Adipocyte (in vitro differentiated cells): ENCODE results near the gene FAM83C.
"Not testable (repeated sequence)": the region's sequence is repeated elsewhere in the genome, so short reads cannot be mapped to it uniquely, and the experiment has no call there.

Experiments
- DNase-seq: peaks from one replicate; pipeline ENCODE4 v3.0.0-alpha.2; 2015; ENCODE audit warnings: low read depth
- H3K27me3 ChIP-seq: replicated peaks from 2 replicates; pipeline ENCODE4 v1.7.0; 2013; ENCODE audit warnings: mild to moderate bottlenecking, low read length, moderate library complexity; ENCODE audit not compliant: control insufficient read depth, insufficient read depth
- H3K36me3 ChIP-seq: 2 replicates; pipeline ENCODE4 v1.7.0; 2013; ENCODE audit warnings: low read length, mild to moderate bottlenecking, moderate library complexity; ENCODE audit not compliant: control insufficient read depth, insufficient read depth, severe bottlenecking
- H3K4me1 ChIP-seq: 2 replicates; pipeline ENCODE4 v1.7.0; 2013; ENCODE audit warnings: mild to moderate bottlenecking, low read length, moderate library complexity; ENCODE audit not compliant: control insufficient read depth, insufficient read depth
- H3K4me3 ChIP-seq: 2 replicates; pipeline ENCODE4 v1.7.0; 2013; ENCODE audit warnings: mild to moderate bottlenecking, low read length, moderate library complexity
- H3K9ac ChIP-seq: 2 replicates; pipeline ENCODE4 v1.7.0; 2013; ENCODE audit warnings: mild to moderate bottlenecking, low read length, moderate library complexity
- H3K9me3 ChIP-seq: 2 replicates; pipeline ENCODE4 v1.7.0; 2013; ENCODE audit warnings: mild to moderate bottlenecking, low read length, moderate library complexity; ENCODE audit not compliant: control insufficient read depth

Gene FAM83C

GRCh38 chr20:35269055-35269781 lies 23.0 kb downstream of the FAM83C start:
- H3K9ac ChIP-seq, result no peak overlapping the region
- peaks cover 33% of the 10 kb centered on the region for H3K4me1 ChIP-seq
- H3K4me3 ChIP-seq, result no peak overlapping the region
- DNase-seq, result peak; percentile 79
- peaks cover 21% of the 10 kb centered on the region for H3K36me3 ChIP-seq
- no peaks in the 10 kb centered on the region for H3K9me3 ChIP-seq
- no peaks in the 10 kb centered on the region for H3K27me3 ChIP-seq

DNA sequence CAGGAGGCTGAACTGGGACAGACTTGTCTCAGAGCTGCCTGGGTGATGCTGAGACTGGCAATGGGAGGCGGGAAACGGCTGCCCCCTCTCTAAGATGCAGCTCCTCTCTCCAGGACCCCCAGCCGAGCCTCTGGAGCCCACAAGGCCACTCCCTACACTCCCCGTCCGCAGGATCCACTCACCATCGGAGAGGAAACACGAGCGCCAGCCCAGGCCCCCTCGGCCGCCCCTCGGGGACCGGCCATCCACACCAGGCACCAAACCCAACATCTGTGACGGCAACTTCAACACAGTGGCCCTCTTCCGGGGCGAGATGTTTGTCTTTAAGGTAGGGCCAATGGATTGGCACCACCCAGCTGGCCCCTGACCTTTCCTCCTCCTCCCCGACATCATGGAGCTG lies 25.1 kb downstream of the FAM83C start:
- no peak for DNase-seq
- no peak overlapping the region for H3K4me3 ChIP-seq
- H3K27me3 ChIP-seq, result no peaks in the 10 kb centered on the region
- no peak overlapping the region for H3K9ac ChIP-seq
- H3K36me3 ChIP-seq, result peaks cover 18% of the 10 kb centered on the region
- H3K9me3 ChIP-seq, result no peaks in the 10 kb centered on the region
- peaks cover 21% of the 10 kb centered on the region for H3K4me1 ChIP-seq

- no peaks in the 10 kb centered on the region for H3K27me3 ChIP-seq
- DNase-seq, result no peak
- peaks cover 10% of the 10 kb centered on the region for H3K4me1 ChIP-seq
- H3K9ac ChIP-seq, result no peak overlapping the region
- H3K4me3 ChIP-seq, result no peak overlapping the region
- H3K36me3 ChIP-seq, result peaks cover 18% of the 10 kb centered on the region
- H3K9me3 ChIP-seq, result no peaks in the 10 kb centered on the region
Measured at GRCh38 chr20:35264755-35265154, 27.5 kb downstream of the FAM83C start.

DNA sequence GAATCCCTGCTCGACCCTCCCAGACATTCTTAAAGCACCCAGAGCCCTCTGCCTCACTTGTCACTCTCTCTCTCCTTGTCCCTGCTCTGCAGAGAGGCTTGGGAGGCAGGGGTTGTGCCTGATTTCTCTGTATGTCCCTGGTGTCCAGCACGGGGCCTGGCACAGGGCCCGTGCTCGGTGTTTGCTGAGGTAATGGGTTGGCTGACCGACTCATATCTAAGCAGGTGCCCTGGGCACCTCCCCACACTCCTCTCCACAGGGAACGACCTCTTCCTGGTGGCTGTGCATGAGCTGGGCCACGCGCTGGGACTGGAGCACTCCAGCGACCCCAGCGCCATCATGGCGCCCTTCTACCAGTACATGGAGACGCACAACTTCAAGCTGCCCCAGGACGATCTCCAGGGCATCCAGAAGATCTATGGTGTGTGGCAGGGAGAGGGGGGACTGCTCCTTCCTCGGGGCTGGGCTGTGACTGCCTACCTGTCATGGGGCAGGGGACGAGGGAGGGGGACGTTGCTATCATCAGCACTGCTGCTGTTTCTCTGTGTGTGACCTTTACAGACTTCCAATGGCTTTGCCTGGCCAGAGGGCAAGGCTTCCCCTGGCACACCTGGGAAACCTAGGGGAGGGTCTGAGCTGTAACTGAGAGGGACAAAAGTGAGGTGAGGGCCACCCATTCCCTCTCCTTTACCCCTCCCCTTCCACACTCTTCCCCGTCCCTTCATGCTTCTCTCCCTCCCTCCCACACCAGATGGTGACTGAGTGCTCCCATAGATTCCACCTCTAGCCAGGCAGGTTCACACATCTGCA lies 28.5 kb downstream of the FAM83C start:
- Histone ChIP-seq H3K4me3 (no peak overlapping the region), H3K27me3 (no peaks in the 10 kb centered on the region), H3K4me1 (peaks cover 8% of the 10 kb centered on the region), H3K36me3 (peaks cover 18% of the 10 kb centered on the region), H3K9ac (no peak overlapping the region), H3K9me3 (no peaks in the 10 kb centered on the region)
- no peak for DNase-seq

GRCh38 chr20:35262731-35263531 lies 29.3 kb downstream of the FAM83C start:
- peaks cover 15% of the 10 kb centered on the region for H3K36me3 ChIP-seq
- not testable (repeated sequence) for H3K4me1 ChIP-seq, H3K9me3 ChIP-seq, H3K9ac ChIP-seq, H3K27me3 ChIP-seq, H3K4me3 ChIP-seq
- peak; percentile 52 for DNase-seq

DNA sequence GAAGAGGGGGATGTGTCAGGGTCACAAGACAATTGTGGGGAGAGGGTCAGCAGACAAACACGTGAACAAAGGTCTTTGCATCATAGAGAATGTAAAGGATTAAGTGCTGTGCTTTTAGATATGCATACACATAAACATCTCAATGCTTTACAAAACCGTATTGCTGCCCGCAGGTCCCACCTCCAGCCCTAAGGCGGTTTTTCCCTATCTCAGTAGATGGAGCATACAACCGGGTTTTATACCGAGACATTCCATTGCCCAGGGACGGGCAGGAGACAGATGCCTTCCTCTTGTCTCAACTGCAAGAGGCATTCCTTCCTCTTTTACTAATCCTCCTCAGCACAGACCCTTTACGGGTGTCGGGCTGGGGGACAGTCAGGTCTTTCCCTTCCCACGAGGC lies 29.9 kb downstream of the FAM83C start:
- DNase-seq, H3K36me3 ChIP-seq, H3K9me3 ChIP-seq, H3K4me3 ChIP-seq, H3K9ac ChIP-seq, H3K27me3 ChIP-seq, H3K4me1 ChIP-seq: not testable (repeated sequence)

DNA sequence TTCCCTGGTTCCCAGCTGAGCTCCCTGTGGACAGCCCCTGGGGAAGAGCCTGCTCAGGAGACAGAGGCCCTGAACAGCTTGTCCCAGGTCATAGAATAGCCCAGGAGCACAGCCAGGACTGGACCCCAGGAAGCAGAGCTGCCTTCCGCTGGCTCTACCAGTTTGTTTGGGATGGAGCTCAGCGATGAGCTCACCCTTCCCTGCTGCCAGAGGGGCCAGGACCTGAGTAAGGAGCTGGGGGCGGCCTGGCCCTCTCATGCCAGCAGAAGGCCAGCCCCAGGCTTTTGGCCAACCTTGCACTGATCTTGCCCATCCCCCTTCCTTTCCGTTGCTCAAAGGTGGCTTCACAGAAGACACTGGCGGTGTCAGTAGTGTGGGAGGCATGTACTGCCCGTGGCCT lies 31.8 kb downstream of the FAM83C start:
- H3K4me3 ChIP-seq, result no peak overlapping the region
- H3K9ac ChIP-seq, result no peak overlapping the region
- H3K27me3 ChIP-seq, result no peaks in the 10 kb centered on the region
- no peaks in the 10 kb centered on the region for H3K36me3 ChIP-seq
- peaks cover 8% of the 10 kb centered on the region for H3K4me1 ChIP-seq
- H3K9me3 ChIP-seq, result no peaks in the 10 kb centered on the region
- no peak for DNase-seq

GRCh38 chr20:35257175-35257909 lies 34.9 kb downstream of the FAM83C start:
- Histone ChIP-seq H3K9ac (no peak overlapping the region), H3K27me3 (no peaks in the 10 kb centered on the region), H3K4me1 (no peaks in the 10 kb centered on the region), H3K4me3 (no peak overlapping the region), H3K36me3 (no peaks in the 10 kb centered on the region), H3K9me3 (no peaks in the 10 kb centered on the region)
- no peak for DNase-seq

GRCh38 chr20:35254448-35254999 lies 37.7 kb downstream of the FAM83C start:
- Histone ChIP-seq H3K27me3 (no peaks in the 10 kb centered on the region), H3K9ac (no peak overlapping the region), H3K4me3 (no peak overlapping the region), H3K9me3 (no peaks in the 10 kb centered on the region), H3K4me1 (no peaks in the 10 kb centered on the region), H3K36me3 (no peaks in the 10 kb centered on the region)
- DNase-seq, result no peak

GRCh38 chr20:35253010-35253409 lies 39.2 kb downstream of the FAM83C start:
- Histone ChIP-seq H3K36me3 (no peaks in the 10 kb centered on the region), H3K9me3 (no peaks in the 10 kb centered on the region), H3K4me1 (no peaks in the 10 kb centered on the region), H3K4me3 (no peak overlapping the region), H3K27me3 (no peaks in the 10 kb centered on the region), H3K9ac (no peak overlapping the region)
- DNase-seq, result no peak
